WTC11 (cell line): ENCODE results near the gene FOXK1.

Experiments
- CTCF ChIP-seq: fragments of 200-600 bp; IDR thresholded peaks from 2 replicates; pipeline ENCODE4 v1.8.0; 2022; ENCODE audit warnings: antibody characterized with exemption
- JAZF1 ChIP-seq: fragments of 250-450 bp; sonication (Bioruptor Pico); IDR thresholded peaks from 2 replicates; pipeline ENCODE4 v1.9.0; 2021; ENCODE audit warnings: moderate library complexity, mild to moderate bottlenecking, inconsistent platforms
- TP53 ChIP-seq: sonication (generic); formaldehyde crosslinking; IDR thresholded peaks from 2 replicates; pipeline ENCODE4 v1.8.1; 2023; ENCODE audit warnings: mild to moderate bottlenecking, missing genetic modification reagents
- USF1 ChIP-seq: sonication (generic); formaldehyde crosslinking; IDR thresholded peaks from 2 replicates; pipeline ENCODE4 v1.8.0; 2022; ENCODE audit warnings: mild to moderate bottlenecking, missing genetic modification reagents
- ZNF232 ChIP-seq: sonication (generic); formaldehyde crosslinking; IDR thresholded peaks from 2 replicates; pipeline ENCODE4 v1.8.0; 2022; ENCODE audit warnings: mild to moderate bottlenecking, missing genetic modification reagents

- no peak for TF ChIP-seq CTCF
- TF ChIP-seq ZNF232 (CRISPR knock-in tag): no peak
- no peak for TF ChIP-seq JAZF1 (CRISPR knock-in tag)
- no peak for TF ChIP-seq TP53 (CRISPR knock-in tag)
- TF ChIP-seq USF1 (CRISPR knock-in tag): no peak
Measured at GRCh38 chr7:4806983-4807597, 125.0 kb downstream of the FOXK1 start.
